H1 (cell line): Measurements from ENCODE around the gene DCAF12L2. TPM values are rescaled to one million over a fixed set of nuclear protein-coding genes. Genes with fewer than 3 reads are reported as not detected.

ENCODE experiments used
- BACH1 ChIP-seq: IDR thresholded peaks from 2 replicates; pipeline ENCODE4 v1.6.1; 2012; ENCODE audit warnings: low read length, improper control_type of control experiment
- CHD7 ChIP-seq: fragments of 300-600 bp; sonication (generic); IDR thresholded peaks from 2 replicates; pipeline ENCODE4 v1.7.1; 2012; ENCODE audit warnings: low read length, moderate library complexity, mild to moderate bottlenecking, inconsistent platforms; ENCODE audit not compliant: insufficient replicate concordance
- polyA plus RNA-seq, 7 experiments: library from polyadenylated mRNA; depleted of rRNA in 3 of 7; stranded (reverse) in 5 of 7; unstranded in 2 of 7; fragments of >200 nt in 5 of 7; fragments of 200-250 nt in 2 of 7; gene quantifications; 1 replicate in 5 of 7; 2 replicates in 1 of 7; 4 replicates in 1 of 7; pipeline versions ENCODE4 v1.2.1 to v1.2.3, GENCODE V29; 2011 to 2013; ENCODE audit warnings: missing spikeins in 2 of 7, mixed read lengths in 2 of 7
- total RNA-seq: library from RNA; stranded (reverse); fragmentation: NEBNext Ultra II Directional; extraction: Animal tissue kit (Norgen Biotek cat#: 25700); gene quantifications from 2 replicates; pipeline ENCODE4 v1.2.1, GENCODE V29; 2021

Gene DCAF12L2
- total and polyA plus RNA-seq, 2 of the 8 experiments (the other 6 are each of a cell fraction or from before 2014, with no cell fraction given): 1.1 to 1.7 TPM

GRCh38 chrX:126170720-126171119, 4.6 kb upstream of the DCAF12L2 start (continued):
- TF ChIP-seq CHD7 (no peak), BACH1 (peak; percentile 37; the same call in 1 of the 2 replicates)
- TF ChIP-seq, all 59 proteins: peak for 2
